ENCODE results near the gene SBF2. TPM values are rescaled to one million over a fixed set of nuclear protein-coding genes. Genes with fewer than 3 reads are reported as not detected.

Gene SBF2
- total RNA-seq, 1 donor from 2014 or later: 44.9 TPM

GRCh38 chr11:10274726-10275125, 19.3 kb downstream of the SBF2 start:
- Mint-ChIP-seq H3K36me3 (ENCODE audit: insufficient read depth) (no peaks in the 10 kb centered on the region), H3K4me3 (ENCODE audit: low read depth) (no peak overlapping the region), H3K4me1 (ENCODE audit: low read depth) (peaks cover 5% of the 10 kb centered on the region), H3K9me3 (ENCODE audit: low read depth) (no peaks in the 10 kb centered on the region), H3K27me3 (no peaks in the 10 kb centered on the region), H3K27ac (no peak overlapping the region)
- no peak for TF ChIP-seq CTCF (IDR thresholded peaks at IDR 0.05; ENCODE audit: unreplicated experiment)
- DNase-seq (ENCODE audit: low spot score, unreplicated experiment): no peak

- no peaks in the 10 kb centered on the region for H3K27me3 Mint-ChIP-seq
- no peaks in the 10 kb centered on the region for H3K9me3 Mint-ChIP-seq (ENCODE audit: low read depth)
- no peak for DNase-seq (ENCODE audit: low spot score, unreplicated experiment)
- H3K4me1 Mint-ChIP-seq (ENCODE audit: low read depth): peaks cover 4% of the 10 kb centered on the region
- H3K4me3 Mint-ChIP-seq (ENCODE audit: low read depth): no peak overlapping the region
- H3K27ac Mint-ChIP-seq: no peak overlapping the region
- no peak for TF ChIP-seq CTCF (IDR thresholded peaks at IDR 0.05; ENCODE audit: unreplicated experiment)
- H3K36me3 Mint-ChIP-seq (ENCODE audit: insufficient read depth): no peaks in the 10 kb centered on the region
Observed at GRCh38 chr11:10273738-10274137, 20.3 kb downstream of the SBF2 start.

- no peaks in the 10 kb centered on the region for H3K9me3 Mint-ChIP-seq (ENCODE audit: low read depth)
- no peak overlapping the region for H3K4me3 Mint-ChIP-seq (ENCODE audit: low read depth)
- H3K36me3 Mint-ChIP-seq (ENCODE audit: insufficient read depth): no peaks in the 10 kb centered on the region
- no peak for DNase-seq (ENCODE audit: low spot score, unreplicated experiment)
- no peaks in the 10 kb centered on the region for H3K27me3 Mint-ChIP-seq
- H3K27ac Mint-ChIP-seq: no peak overlapping the region
- H3K4me1 Mint-ChIP-seq (ENCODE audit: low read depth): peaks cover 1% of the 10 kb centered on the region
- no peak for TF ChIP-seq CTCF (IDR thresholded peaks at IDR 0.05; ENCODE audit: unreplicated experiment)
Observed at GRCh38 chr11:10272132-10272531, 21.9 kb downstream of the SBF2 start.

GRCh38 chr11:10268746-10269488, 25.1 kb downstream of the SBF2 start:
- no peak overlapping the region for H3K27ac Mint-ChIP-seq

GRCh38 chr11:10267821-10268220, 26.2 kb downstream of the SBF2 start:
- Mint-ChIP-seq H3K4me3 (ENCODE audit: low read depth) (no peak overlapping the region), H3K27ac (no peak overlapping the region), H3K27me3 (no peaks in the 10 kb centered on the region), H3K4me1 (ENCODE audit: low read depth) (peaks cover 1% of the 10 kb centered on the region), H3K9me3 (ENCODE audit: low read depth) (peaks cover 3% of the 10 kb centered on the region), H3K36me3 (ENCODE audit: insufficient read depth) (peaks cover 4% of the 10 kb centered on the region)
- no peak for TF ChIP-seq CTCF (IDR thresholded peaks at IDR 0.05; ENCODE audit: unreplicated experiment)
- no peak for DNase-seq (ENCODE audit: low spot score, unreplicated experiment)

More at GRCh38 chr11:10268746-10269488, 25.1 kb downstream of the SBF2 start:
- H3K9me3 Mint-ChIP-seq (ENCODE audit: low read depth): peaks cover 3% of the 10 kb centered on the region
- H3K27me3 Mint-ChIP-seq: no peaks in the 10 kb centered on the region
- peaks cover 1% of the 10 kb centered on the region for H3K4me1 Mint-ChIP-seq (ENCODE audit: low read depth)
- DNase-seq (ENCODE audit: low spot score, unreplicated experiment): no peak
- peaks cover 4% of the 10 kb centered on the region for H3K36me3 Mint-ChIP-seq (ENCODE audit: insufficient read depth)
- H3K4me3 Mint-ChIP-seq (ENCODE audit: low read depth): no peak overlapping the region
- TF ChIP-seq CTCF (IDR thresholded peaks at IDR 0.05; ENCODE audit: unreplicated experiment): no peak
